HCT116 (cell line): Measurements from ENCODE around the gene TBCD. TPM values are rescaled to one million over a fixed set of nuclear protein-coding genes. Genes with fewer than 3 reads are reported as not detected.
A peak's percentile ranks its signal among the peaks of the same experiment; 100 is the strongest.

Source experiments
- ATAC-seq: fragments of 200-7000 bp; cut with Tn5 transposase; 2 replicates; pipeline ENCODE4 v1.9.1; 2020; ENCODE audit warnings: mild to moderate bottlenecking, moderate library complexity
- BruUV-seq: library from RNA; stranded (reverse); fragments of 400-500 nt; replicated peaks from 2 replicates; lab custom pipeline; 2021; lab: Mats Ljungman, UMichigan
- CTCF ChIA-PET: fragments of 300-600 bp; sonication (Branson Sonifier 250); formaldehyde crosslinking; loops from one replicate; lab custom pipeline; 2021; ENCODE audit warnings: antibody characterized with exemption; lab: Charles Lee
- POLR2A ChIA-PET: fragments of 300-600, 350-600 bp; sonication (Branson Sonifier 250); formaldehyde crosslinking; loops from one replicate; lab custom pipeline; 2021; ENCODE audit warnings: antibody characterized with exemption; lab: Charles Lee
- RAD21 ChIA-PET, 2 experiments: fragments of 300-600 bp; sonication (Branson Sonifier 250); formaldehyde crosslinking; loops; one replicate each; lab custom pipeline; 2023; ENCODE audit warnings: low total read pairs in 2 of 2; ENCODE audit not compliant: uncharacterized antibody in 2 of 2, unreplicated experiment in 2 of 2, low non-redundant PET in 1 of 2; lab: Charles Lee
- DNase-seq: peaks from one replicate; pipeline ENCODE4 v3.0.0-alpha.2; 2010; ENCODE audit warnings: low read depth, low spot score
- H2AFZ ChIP-seq: fragments of 200-600 bp; shearing (Covaris generic), sonication (generic); 2 replicates; pipeline ENCODE4 v1.6.1; 2017; ENCODE audit warnings: low read depth, mixed run types, mixed read lengths, antibody characterized with exemption, low read length; ENCODE audit not compliant: poor library complexity, severe bottlenecking
- H3K27ac ChIP-seq: 2 replicates; pipeline ENCODE4 v1.5.1; 2012; ENCODE audit warnings: low read depth, low read length
- H3K27me3 ChIP-seq: fragments of 200-600 bp; sonication (generic); 2 replicates; pipeline ENCODE4 v1.6.1; 2016; ENCODE audit warnings: mixed run types, low read length, mixed read lengths; ENCODE audit not compliant: insufficient read depth
- H3K36me3 ChIP-seq, 2 experiments: fragments of 200-500 bp in 1 of 2; fragments of 200-600 bp in 1 of 2; sonication (Bioruptor generic) in 1 of 2; sonication (generic) in 1 of 2; 2 replicates each; pipeline versions ENCODE4 v1.5.1 to v1.6.1; 2014 to 2016; ENCODE audit warnings: low read length in 2 of 2, inconsistent platforms in 1 of 2, mixed read lengths in 1 of 2, mixed run types in 1 of 2; ENCODE audit not compliant: insufficient read depth in 2 of 2, control insufficient read depth in 1 of 2
- H3K4me1 ChIP-seq, 2 experiments: fragments of 200-600 bp in 1 of 2; sonication (generic) in 1 of 2; 2 replicates each; pipeline versions ENCODE4 v1.5.1 to v1.6.1; 2012 to 2017; ENCODE audit warnings: low read length in 2 of 2, inconsistent platforms in 1 of 2, mild to moderate bottlenecking in 1 of 2, mixed read lengths in 1 of 2, mixed run types in 1 of 2, moderate library complexity in 1 of 2; ENCODE audit not compliant: insufficient read depth in 2 of 2, control insufficient read depth in 1 of 2
- H3K4me2 ChIP-seq: fragments of 200-600 bp; sonication (generic); 2 replicates; pipeline ENCODE4 v1.6.1; 2017; ENCODE audit warnings: mixed run types, low read length, mixed read lengths
- H3K4me3 ChIP-seq, 2 experiments: fragments of 200-600 bp in 1 of 2; sonication (generic) in 1 of 2; replicated peaks in 1 of 2; 2 replicates each; pipeline ENCODE4 v1.5.1; 2011 to 2016; ENCODE audit warnings: low read length in 2 of 2, control low read depth in 1 of 2, low read depth in 1 of 2, mild to moderate bottlenecking in 1 of 2, mixed read lengths in 1 of 2, mixed run types in 1 of 2
- H3K79me2 ChIP-seq: fragments of 200-600 bp; sonication (generic); 2 replicates; pipeline ENCODE4 v1.6.1; 2017; ENCODE audit warnings: mild to moderate bottlenecking, mixed run types, low read length, moderate library complexity, mixed read lengths; ENCODE audit not compliant: insufficient read depth
- H3K9ac ChIP-seq: fragments of 200-600 bp; sonication (generic); 2 replicates; pipeline ENCODE4 v1.6.1; 2016; ENCODE audit warnings: low read length, mixed read lengths
- H3K9me2 ChIP-seq: fragments of 200-600 bp; sonication (generic), shearing (Covaris generic); 2 replicates; pipeline ENCODE4 v1.6.1; 2017; ENCODE audit warnings: mixed run types, mild to moderate bottlenecking, moderate library complexity; ENCODE audit not compliant: insufficient read depth
- H3K9me3 ChIP-seq, 2 experiments: fragments of 200-500 bp in 1 of 2; fragments of 200-600 bp in 1 of 2; sonication (Bioruptor generic) in 1 of 2; sonication (generic) in 1 of 2; 2 replicates each; pipeline ENCODE4 v1.6.1; 2014 to 2017; ENCODE audit warnings: low read length in 2 of 2, mixed read lengths in 2 of 2, inconsistent platforms in 1 of 2, low read depth in 1 of 2, mild to moderate bottlenecking in 1 of 2, mixed run types in 1 of 2, moderate library complexity in 1 of 2; ENCODE audit not compliant: control insufficient read depth in 1 of 2, insufficient read depth in 1 of 2
- H4K20me1 ChIP-seq: fragments of 200-600 bp; sonication (generic), shearing (Covaris generic); 2 replicates; pipeline ENCODE4 v1.6.1; 2017; ENCODE audit warnings: mixed run types, mild to moderate bottlenecking, moderate library complexity; ENCODE audit not compliant: insufficient read depth
- CBX3 ChIP-seq: IDR thresholded peaks from 2 replicates; pipeline ENCODE4 v1.6.1; 2012; ENCODE audit warnings: low read depth
- EZH2phosphoT487 ChIP-seq: fragments of 200-600 bp; IDR thresholded peaks from 2 replicates; pipeline ENCODE4 v1.6.1; 2018; ENCODE audit warnings: antibody characterized with exemption, borderline replicate concordance
- JUND ChIP-seq: IDR thresholded peaks from 2 replicates; pipeline ENCODE4 v1.6.1; 2012
- MAX ChIP-seq: IDR thresholded peaks from 2 replicates; pipeline ENCODE4 v1.6.1; 2012
- POLR2AphosphoS5 ChIP-seq: IDR thresholded peaks from 2 replicates; pipeline ENCODE4 v1.6.1; 2011; ENCODE audit warnings: mild to moderate bottlenecking, low read depth, low read length, moderate library complexity
- RAD21 ChIP-seq: IDR thresholded peaks from 2 replicates; pipeline ENCODE4 v1.6.1; 2012; ENCODE audit warnings: low read depth, mild to moderate bottlenecking
- REST ChIP-seq: IDR thresholded peaks from 2 replicates; pipeline ENCODE4 v1.6.1; 2012; ENCODE audit warnings: low read depth
- SIN3A ChIP-seq: IDR thresholded peaks from 2 replicates; pipeline ENCODE4 v1.6.1; 2012; ENCODE audit warnings: low read depth
- SP1 ChIP-seq: IDR thresholded peaks from 2 replicates; pipeline ENCODE4 v1.6.1; 2012; ENCODE audit warnings: low read depth
- TCF7L2 ChIP-seq: IDR thresholded peaks from 2 replicates; pipeline ENCODE4 v1.7.0; 2011; ENCODE audit warnings: borderline replicate concordance, inconsistent platforms; ENCODE audit not compliant: insufficient read depth, insufficient read length; ENCODE audit errors: extremely low read depth
- YY1 ChIP-seq: IDR thresholded peaks from 2 replicates; pipeline ENCODE4 v1.6.1; 2011; ENCODE audit warnings: low read length, low read depth, moderate library complexity, mild to moderate bottlenecking; ENCODE audit not compliant: insufficient replicate concordance; ENCODE audit errors: extremely low read depth
- ZBTB33 ChIP-seq: IDR thresholded peaks from 2 replicates; pipeline ENCODE4 v1.6.1; 2011; ENCODE audit warnings: mild to moderate bottlenecking, low read length, moderate library complexity; ENCODE audit not compliant: insufficient replicate concordance; ENCODE audit errors: extremely low read depth
- ZFX ChIP-seq: fragments of 450-650 bp; IDR thresholded peaks from 2 replicates; pipeline ENCODE4 v1.6.1; 2017
- ZNF274 ChIP-seq: fragments of 200-500 bp; sonication (Bioruptor generic); IDR thresholded peaks from 2 replicates; pipeline ENCODE4 v1.6.1; 2014; ENCODE audit warnings: mild to moderate bottlenecking, low read depth, low read length, inconsistent platforms
- intact Hi-C: fragments of 100-400 bp; cut with micrococcal nuclease; formaldehyde crosslinking; loops from 2 replicates; pipeline ENCODE4 v1.10.0; 2022
- total RNA-seq: library from RNA; stranded (reverse); gene quantifications from one replicate; pipeline ENCODE4 v1.2.1, GENCODE V29; 2021; ENCODE audit not compliant: unreplicated experiment

The TBCD gene
- total RNA-seq, 1 experiment from 2014 or later, result 152 TPM

GRCh38 chr17:82924214-82924613 is 172.3 kb downstream of the TBCD start:
- Histone ChIP-seq H3K27ac (no peak overlapping the region), H2AFZ (no peak overlapping the region), H3K4me1 (peaks cover 0 to 4% of the 10 kb centered on the region in 2 experiments; a peak in 1 of 4 replicates), H3K9me3 (no peaks in the 10 kb centered on the region), H3K27me3 (no peaks in the 10 kb centered on the region), H3K9ac (no peak overlapping the region), H3K4me3 (no peak overlapping the region), H3K9me2 (no peaks in the 10 kb centered on the region), H3K4me2 (no peak overlapping the region), H3K79me2 (no peaks in the 10 kb centered on the region), H3K36me3 (peaks cover 2 to 39% of the 10 kb centered on the region in 2 experiments; a peak in 2 of 4 replicates), H4K20me1 (no peaks in the 10 kb centered on the region)
- TF ChIP-seq YY1, result no peak
- ChIA-PET POLR2A (no interaction called here), RAD21 (no interaction called here), CTCF (no interaction called here)
- intact Hi-C loops, result no loop called here
- no peak for ATAC-seq
- BruUV-seq, result no TSS peak
- DNase-seq, result no peak

GRCh38 chr17:82924812-82925211 is 172.9 kb downstream of the TBCD start:
- intact Hi-C loops, result no loop called here
- CTCF ChIA-PET, result no interaction called here
- peak; percentile 10 for DNase-seq
- TF ChIP-seq RAD21 (peak; percentile 63), ZNF274 (no peak), REST (no peak), YY1 (no peak), SP1 (no peak), SIN3A (no peak), MAX (peak; percentile 81; the same call in 1 of the 2 replicates), CBX3 (peak; percentile 68; the same call in 1 of the 2 replicates), EZH2phosphoT487 (no peak), POLR2AphosphoS5 (no peak), ZFX (no peak), JUND (no peak), TCF7L2 (peak; percentile 75), ZBTB33 (no peak)

More at GRCh38 chr17:82924812-82925211, 172.9 kb downstream of the TBCD start:
- no peaks in the 10 kb centered on the region for H3K79me2 ChIP-seq
- peaks cover 3 to 44% of the 10 kb centered on the region in 2 experiments; a peak in 2 of 4 replicates for H3K36me3 ChIP-seq
- H3K4me1 ChIP-seq, result peaks cover 0 to 4% of the 10 kb centered on the region in 2 experiments; a peak in 1 of 4 replicates
- RAD21 ChIA-PET, result no interaction called here
- no peak overlapping the region for H3K9ac ChIP-seq
- H4K20me1 ChIP-seq, result no peaks in the 10 kb centered on the region
- no peaks in the 10 kb centered on the region for H3K9me2 ChIP-seq
- H2AFZ ChIP-seq, result no peak overlapping the region
- ATAC-seq, result peak; percentile 63
- no TSS peak for BruUV-seq
- H3K27ac ChIP-seq, result no peak overlapping the region
- H3K27me3 ChIP-seq, result no peaks in the 10 kb centered on the region
- H3K4me2 ChIP-seq, result no peak overlapping the region
- H3K4me3 ChIP-seq, result no peak overlapping the region
- no peaks in the 10 kb centered on the region for H3K9me3 ChIP-seq
- POLR2A ChIA-PET, result no interaction called here
